VCaP (cell line): ENCODE measurements around the gene DIP2C.

Experiments used
- H3K27ac ChIP-seq: fragments of 450-650 bp; 2 replicates; pipeline ENCODE4 v1.5.1; 2017
- TF ChIP-seq, protein P1 (sequence below): fragments of 450-650 bp; conservative IDR thresholded peaks from 2 replicates; pipeline ENCODE4 v1.5.1; 2017; ENCODE audit warnings: mild to moderate bottlenecking, moderate library complexity

DIP2C gene

DNA sequence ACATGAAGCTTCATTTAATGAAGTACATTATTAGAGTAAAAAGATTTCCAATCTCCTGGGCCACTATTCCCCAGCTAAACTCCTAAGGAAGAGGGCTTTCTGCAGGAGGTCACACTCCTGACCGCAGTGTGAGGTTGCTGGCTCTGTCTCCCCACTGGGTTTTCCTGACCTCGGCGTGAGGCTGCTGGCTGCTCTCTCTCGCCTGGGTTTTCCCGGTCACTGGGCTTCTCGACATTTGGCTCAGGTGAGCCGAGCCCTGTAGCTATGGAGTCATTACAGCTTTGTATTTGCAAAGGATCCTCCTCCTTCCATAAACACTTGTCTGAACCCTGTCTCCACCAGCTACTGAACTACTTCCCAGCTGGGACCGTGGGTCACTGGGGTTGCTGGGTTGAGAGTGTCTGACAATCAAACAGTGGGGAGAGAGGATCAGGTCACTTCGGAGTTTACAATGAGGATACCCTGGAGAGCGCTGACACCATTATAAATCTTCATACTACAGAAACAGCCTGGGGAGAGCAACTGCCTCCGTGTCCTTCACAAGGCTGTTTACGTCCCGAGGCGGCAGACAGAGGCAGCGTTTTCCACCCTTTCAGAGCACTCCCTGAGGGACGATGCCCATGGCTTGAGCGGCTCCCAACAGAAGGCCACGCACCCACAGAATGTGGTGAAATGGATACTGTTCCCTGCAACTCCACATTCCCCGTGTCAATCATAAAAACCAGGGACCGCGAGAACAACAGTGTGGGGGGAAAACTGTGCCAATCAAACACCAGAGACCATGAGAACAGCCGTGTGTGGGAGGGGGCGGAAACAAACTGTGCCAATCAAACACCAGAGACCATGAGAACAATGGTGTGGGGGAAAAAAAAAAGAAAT is 328.0 kb downstream of the DIP2C start:
- TF ChIP-seq, protein P1, sequence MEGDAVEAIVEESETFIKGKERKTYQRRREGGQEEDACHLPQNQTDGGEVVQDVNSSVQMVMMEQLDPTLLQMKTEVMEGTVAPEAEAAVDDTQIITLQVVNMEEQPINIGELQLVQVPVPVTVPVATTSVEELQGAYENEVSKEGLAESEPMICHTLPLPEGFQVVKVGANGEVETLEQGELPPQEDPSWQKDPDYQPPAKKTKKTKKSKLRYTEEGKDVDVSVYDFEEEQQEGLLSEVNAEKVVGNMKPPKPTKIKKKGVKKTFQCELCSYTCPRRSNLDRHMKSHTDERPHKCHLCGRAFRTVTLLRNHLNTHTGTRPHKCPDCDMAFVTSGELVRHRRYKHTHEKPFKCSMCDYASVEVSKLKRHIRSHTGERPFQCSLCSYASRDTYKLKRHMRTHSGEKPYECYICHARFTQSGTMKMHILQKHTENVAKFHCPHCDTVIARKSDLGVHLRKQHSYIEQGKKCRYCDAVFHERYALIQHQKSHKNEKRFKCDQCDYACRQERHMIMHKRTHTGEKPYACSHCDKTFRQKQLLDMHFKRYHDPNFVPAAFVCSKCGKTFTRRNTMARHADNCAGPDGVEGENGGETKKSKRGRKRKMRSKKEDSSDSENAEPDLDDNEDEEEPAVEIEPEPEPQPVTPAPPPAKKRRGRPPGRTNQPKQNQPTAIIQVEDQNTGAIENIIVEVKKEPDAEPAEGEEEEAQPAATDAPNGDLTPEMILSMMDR, result no peak
- no peak overlapping the region for H3K27ac ChIP-seq

- H3K27ac ChIP-seq, result no peak overlapping the region
- TF ChIP-seq, protein P1, result no peak
Observed at GRCh38 chr10:360653-361052, 328.8 kb downstream of the DIP2C start.

DNA sequence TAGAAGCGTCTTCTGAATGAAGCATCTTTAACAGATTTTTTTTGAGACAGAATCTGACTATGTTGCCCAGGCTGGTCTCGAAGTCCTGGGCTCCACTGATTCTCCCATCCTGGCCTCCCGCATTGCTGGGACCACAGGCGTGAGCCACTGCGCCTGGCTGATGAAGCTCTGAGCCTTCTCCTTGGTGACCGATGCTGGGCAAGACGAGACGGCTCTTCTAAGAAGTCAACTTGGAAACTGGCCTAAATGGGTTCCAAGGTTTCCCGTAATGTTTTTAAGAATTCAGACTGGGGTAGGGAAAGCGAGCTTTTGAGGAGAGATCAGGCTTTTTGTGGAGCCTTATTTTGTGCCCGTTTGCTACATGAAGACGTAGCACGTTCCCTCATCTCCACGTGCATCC is 329.7 kb downstream of the DIP2C start:
- TF ChIP-seq, protein P1, result no peak
- no peak overlapping the region for H3K27ac ChIP-seq

DNA sequence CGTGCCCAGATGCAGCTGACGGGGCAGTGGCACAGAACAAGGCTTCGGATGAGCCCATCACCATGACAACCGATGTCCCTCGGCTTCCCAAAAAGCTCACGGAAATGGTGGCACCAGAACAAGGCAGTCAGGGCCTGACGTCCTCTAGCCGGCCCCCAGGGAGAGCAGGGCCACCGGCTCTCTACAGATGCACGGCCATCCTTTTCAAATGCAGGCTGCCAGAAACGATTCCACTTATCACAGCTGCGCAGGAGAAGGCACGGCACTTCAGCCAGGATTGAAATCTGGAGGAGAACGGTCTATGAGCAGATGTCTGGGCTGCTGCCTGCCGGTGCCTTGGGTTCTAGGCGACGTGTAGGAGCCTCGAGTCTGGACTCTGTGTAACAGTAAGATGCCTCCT is 330.4 kb downstream of the DIP2C start:
- TF ChIP-seq, protein P1, result no peak
- no peak overlapping the region for H3K27ac ChIP-seq

DNA sequence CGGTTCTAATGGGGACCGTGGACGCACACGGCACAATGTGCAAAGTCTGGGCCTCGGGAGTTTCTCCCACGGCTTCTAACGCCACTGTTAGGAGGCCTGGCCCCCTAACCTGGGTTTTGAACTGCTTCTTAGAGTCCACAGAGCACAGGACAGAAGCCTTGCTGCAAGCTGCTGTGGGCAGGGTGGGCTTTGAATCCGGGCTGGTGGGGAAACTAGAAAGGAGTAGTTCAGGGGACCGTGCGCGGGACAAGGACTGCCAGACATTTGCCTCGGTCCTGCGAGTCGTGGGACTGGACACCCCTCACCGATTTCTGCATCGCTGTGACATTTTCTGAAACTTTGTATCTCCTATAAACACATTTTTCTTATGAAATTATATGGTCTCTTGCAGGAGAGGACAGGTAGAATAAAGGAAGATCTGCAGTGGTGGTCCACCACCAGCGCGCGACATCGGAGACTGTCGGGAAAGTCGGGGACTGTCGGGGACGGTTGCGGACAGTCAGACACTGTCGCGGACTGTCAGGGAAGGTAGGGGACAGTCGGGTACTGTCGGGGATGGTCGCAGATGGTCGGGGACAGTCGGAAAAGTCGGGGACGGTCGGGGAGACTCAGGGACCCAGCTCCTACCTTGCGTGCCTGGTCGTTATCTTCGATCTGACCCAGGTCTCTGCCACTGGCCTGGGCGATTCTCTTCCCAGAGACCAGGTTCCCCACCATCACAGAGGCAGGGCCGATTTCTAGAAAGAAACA is 332.1 kb downstream of the DIP2C start:
- H3K27ac ChIP-seq, result no peak overlapping the region
- TF ChIP-seq, protein P1, result no peak

DNA sequence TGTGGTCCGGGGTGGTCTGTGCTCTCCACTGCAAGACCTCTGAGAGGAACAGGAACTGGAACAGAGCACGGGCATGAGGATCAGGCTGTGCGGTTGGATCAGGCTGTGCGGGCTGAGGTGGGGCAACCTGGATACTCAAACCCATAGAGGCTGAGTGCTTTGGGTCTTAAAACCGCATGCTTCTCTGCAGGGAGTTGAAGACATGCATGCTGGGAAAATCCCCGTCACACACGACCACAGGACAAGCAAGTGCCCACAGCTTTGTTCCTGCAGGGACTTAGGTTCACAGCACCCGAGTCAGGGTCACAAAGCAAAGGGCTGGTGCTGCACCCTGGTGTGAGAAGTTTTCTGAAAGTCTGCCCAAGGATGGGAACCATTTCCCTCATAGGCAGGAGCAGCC is 333.0 kb downstream of the DIP2C start:
- TF ChIP-seq, protein P1, result no peak
- H3K27ac ChIP-seq, result no peak overlapping the region

DNA sequence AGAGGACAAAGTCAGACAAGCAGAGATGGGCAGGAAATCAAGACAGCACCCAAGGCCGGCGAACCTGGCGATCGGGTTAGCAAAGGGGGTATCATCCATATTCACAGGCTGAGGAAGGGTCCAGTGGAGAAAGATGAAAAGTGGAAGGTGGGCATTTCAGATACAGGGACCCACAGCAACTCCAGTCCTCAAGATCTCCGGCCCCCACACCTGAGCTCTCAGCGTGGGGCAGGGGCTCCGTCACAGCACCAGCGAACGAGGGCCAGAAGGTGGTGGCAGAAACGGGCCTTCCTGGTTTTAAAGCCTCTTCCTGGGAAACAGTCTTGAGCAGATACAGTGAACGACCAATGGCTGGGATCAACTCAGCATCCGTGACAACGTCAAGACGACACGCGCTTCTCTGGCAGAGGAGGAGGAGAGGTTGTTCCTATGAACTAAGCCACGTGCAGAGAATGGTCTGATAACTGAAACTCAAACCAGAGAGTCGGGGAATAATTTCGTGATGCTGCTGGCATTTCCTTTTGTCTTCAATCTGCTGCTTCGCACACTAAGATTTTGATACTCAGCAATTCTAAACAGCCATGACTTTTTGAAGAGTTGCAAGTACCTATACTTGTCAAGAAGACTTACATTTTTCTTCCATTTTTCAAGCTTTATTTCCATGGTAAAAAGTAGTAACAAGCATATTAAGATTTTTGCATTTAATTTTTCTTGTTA is 334.4 kb downstream of the DIP2C start:
- TF ChIP-seq, protein P1, result no peak
- no peak overlapping the region for H3K27ac ChIP-seq
